GM21360 (cell line): ENCODE measurements around the gene SLC2A5.

Experiments used
- ATAC-seq: cut with Tn5 transposase; IDR thresholded peaks from one replicate; pipeline ENCODE4 v1.9.1; 2021; ENCODE audit warnings: mild to moderate bottlenecking, moderate library complexity; ENCODE audit not compliant: unreplicated experiment

SLC2A5 gene

DNA sequence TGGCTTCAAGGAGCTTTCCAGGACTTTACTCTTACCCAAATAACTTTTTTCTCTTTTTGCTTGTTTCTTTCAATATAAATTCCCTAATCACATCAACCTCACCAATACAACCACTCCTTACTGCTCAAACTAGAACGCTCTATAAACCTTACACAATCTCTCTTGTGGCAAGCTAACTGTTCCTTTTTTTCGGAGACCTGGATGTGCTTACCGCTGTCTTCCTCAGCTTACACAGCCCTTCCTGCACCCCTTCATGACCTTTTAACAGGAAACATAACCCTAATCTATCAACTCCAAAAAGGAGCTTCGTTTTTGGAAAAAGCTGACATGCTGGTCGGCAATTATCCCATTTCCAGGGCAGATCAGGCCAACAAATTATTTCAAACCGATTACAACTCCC is 24.1 kb upstream of the SLC2A5 start:
- ATAC-seq, result no peak

DNA sequence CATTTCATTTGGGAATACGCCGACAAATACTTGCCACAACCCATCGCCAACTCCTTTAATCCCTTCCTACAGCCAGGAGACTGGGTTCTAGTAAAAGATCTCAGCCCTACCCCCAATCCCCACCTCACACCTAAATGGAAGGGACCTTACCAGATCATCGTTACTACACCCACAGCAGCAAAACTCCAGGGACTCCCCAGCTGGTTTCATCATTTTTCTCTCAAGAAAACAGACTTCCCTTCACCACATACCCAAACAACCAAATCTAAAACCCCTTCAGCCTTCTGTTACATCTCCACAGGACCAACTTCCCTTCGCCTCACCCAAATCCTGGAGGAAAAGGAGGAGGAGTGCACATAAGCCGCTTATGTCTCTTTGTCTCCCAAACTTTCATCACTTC is 23.7 kb upstream of the SLC2A5 start:
- no peak for ATAC-seq

GRCh38 chr1:9088807-9089206 is 19.4 kb upstream of the SLC2A5 start:
- ATAC-seq, result no peak

- no peak for ATAC-seq
Observed at GRCh38 chr1:9087411-9088125, 18.1 kb upstream of the SLC2A5 start.

- no peak for ATAC-seq
Observed at GRCh38 chr1:9086796-9087195, 17.4 kb upstream of the SLC2A5 start.

- ATAC-seq, result no peak
Observed at GRCh38 chr1:9086045-9086444, 16.6 kb upstream of the SLC2A5 start.

DNA sequence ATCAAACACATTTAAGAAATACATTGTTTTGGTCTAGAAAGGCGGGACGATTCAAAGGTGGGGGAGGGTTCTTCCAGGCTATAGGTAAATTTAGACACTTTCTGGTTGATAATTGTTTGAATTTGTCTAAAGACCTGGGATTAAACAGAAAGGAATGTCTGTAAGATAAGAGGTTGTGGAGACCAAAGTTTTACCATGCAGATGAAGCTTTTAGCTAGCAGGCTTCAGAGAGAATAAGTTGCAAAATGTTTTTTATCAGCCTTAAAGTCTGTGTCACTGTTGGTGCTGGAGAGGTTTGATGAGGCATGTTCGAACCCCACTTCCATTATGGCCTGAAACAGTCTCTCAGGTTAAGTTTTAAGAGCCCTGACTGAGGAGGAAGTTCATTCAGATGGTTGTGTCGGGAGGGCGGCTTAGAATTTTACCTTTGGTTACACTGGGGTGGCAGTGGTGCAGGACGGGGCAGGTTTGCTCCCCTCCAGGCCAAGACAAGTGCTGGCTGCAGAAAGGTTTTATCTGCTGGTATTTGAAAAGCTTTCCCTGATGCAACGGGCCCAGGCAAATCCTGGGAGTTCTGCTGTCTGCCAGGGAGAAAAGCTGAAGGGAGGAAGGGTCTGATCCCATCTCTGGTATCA is 16.0 kb upstream of the SLC2A5 start:
- no peak for ATAC-seq

DNA sequence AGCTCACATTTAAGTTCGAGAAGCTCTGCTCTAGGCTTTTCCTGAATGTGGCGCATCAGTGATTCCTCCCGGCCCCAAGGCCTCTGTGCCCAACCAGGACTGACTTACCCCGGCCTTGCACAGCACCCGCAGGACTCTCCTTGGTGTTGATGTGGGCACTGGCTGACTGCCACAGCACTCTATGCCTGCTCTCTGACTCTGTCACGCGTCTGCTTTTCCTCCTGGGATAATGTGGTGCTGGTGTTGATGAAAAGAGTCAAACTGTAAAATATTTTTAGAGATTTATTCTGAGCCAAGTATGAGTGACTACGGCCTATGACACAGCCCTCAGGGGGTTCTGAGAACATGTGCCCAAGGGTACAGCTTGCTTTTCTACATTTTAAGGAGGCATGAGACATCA is 15.5 kb upstream of the SLC2A5 start:
- ATAC-seq, result no peak

GRCh38 chr1:9081473-9081872 is 12.0 kb upstream of the SLC2A5 start:
- ATAC-seq, result no peak

- ATAC-seq, result no peak
Observed at GRCh38 chr1:9080705-9081291, 11.4 kb upstream of the SLC2A5 start.

- ATAC-seq, result no peak
Observed at GRCh38 chr1:9079988-9080704, 10.7 kb upstream of the SLC2A5 start.

DNA sequence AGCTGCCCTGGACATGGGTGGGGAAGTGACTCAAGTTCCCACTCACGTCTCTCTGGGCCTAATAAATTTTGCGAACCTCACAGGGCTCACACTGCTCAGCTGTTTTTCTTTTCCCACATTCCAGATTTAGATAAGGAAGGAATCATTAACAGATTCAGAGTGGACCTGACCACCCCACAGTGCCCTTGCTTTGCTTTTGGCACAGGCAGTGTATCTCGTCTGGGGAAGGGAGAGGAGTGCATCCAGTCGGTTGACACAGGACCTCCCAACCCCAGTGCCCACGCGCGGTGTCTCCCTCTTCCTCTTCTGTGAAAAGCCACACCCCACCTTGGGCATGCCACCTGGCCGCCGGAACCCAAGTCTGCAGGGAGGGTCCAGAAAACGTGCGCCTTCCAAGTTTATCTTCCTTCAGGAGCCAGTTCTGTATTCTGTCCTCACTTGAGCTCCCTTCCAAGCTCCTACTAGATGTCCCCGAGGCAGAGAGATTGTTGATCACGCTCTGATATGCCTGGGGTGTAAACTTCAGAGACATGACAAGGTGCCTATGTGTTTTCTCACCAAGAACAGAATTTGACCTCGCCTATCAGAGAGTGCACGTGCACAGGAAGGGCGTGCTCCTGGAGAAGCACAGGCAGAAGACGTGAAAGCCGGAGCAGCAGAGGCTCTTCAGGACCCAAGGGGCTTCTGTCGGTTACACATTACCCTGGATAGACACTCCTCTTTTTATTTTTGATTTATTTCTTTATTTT is 9.5 kb upstream of the SLC2A5 start:
- ATAC-seq, result no peak

- no peak for ATAC-seq
Observed at GRCh38 chr1:9078015-9078751, 8.7 kb upstream of the SLC2A5 start.

DNA sequence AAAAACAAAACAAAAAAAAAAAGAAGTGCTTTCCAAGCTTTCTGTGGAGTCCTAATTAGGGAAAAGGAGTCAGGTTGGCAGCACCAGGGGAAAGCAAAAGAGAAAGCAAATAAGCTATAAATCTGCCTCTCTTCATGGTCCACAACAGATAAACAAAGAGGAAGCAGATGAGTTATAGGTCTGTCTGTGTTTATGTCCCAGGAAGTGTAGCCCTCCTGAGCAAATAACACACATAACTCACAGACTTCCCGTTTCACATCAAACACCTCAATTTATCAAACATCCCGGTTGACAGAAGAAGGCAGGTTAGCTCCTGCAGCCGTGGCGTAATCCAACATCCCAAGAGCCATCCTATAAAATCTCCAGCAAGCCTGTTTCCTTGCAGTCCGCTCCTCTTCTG is 5.6 kb upstream of the SLC2A5 start:
- no peak for ATAC-seq

- no peak for ATAC-seq
Observed at GRCh38 chr1:9073143-9073542, 3.7 kb upstream of the SLC2A5 start.

DNA sequence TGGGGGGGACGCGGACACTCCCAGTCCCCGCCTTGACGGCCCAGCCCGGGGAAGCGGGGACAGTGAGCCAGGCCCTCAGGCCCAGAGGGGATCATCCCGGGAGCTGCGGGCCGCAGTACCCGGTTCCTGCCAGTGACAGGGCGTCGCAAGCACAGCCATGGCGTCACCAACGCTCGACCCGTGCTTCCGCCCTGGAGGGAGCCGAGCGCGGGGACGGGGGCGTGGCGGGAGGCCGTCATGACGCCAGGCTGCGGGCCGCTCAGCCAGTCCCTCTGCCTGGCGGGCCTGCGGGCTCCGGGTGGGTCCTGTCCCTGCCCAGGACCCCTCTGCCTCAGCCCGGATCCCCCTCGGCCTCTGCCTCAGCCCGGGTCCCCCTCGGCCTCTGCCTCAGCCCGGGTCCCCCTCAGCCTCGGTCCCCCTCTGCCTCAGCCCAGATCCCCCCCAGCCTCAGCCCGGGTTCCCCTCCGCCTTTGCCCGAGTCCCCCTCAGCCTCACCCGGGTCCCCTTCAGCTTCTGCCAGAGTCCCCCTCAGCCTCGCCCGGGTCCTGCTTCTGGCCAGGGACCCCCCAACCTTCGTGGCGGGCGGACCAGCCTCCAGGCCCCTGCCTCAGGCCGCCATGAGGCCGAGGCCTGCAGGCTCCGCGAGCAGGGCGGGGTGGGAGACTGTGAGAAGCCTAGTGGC is 2.3 kb upstream of the SLC2A5 start:
- no peak for ATAC-seq

GRCh38 chr1:9070486-9070885 is 1.1 kb upstream of the SLC2A5 start:
- no peak for ATAC-seq

DNA sequence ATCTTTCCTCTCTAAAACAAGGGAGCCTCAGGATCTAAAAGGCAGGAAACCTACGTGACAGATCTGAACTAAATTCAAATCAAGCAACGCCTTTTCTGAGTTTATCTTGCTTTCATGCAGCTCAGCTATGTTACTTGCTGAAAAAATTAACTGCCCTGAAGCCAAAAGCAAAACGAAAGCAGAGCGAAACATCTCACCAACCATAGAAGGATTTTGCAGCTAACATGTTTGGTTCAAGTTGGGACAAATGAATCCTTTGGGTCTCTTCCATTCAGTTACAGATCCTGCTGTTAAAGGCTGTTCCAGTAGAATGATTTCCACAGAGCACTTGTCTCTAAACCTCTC is 482 bp downstream of the SLC2A5 start:
- no peak for ATAC-seq

DNA sequence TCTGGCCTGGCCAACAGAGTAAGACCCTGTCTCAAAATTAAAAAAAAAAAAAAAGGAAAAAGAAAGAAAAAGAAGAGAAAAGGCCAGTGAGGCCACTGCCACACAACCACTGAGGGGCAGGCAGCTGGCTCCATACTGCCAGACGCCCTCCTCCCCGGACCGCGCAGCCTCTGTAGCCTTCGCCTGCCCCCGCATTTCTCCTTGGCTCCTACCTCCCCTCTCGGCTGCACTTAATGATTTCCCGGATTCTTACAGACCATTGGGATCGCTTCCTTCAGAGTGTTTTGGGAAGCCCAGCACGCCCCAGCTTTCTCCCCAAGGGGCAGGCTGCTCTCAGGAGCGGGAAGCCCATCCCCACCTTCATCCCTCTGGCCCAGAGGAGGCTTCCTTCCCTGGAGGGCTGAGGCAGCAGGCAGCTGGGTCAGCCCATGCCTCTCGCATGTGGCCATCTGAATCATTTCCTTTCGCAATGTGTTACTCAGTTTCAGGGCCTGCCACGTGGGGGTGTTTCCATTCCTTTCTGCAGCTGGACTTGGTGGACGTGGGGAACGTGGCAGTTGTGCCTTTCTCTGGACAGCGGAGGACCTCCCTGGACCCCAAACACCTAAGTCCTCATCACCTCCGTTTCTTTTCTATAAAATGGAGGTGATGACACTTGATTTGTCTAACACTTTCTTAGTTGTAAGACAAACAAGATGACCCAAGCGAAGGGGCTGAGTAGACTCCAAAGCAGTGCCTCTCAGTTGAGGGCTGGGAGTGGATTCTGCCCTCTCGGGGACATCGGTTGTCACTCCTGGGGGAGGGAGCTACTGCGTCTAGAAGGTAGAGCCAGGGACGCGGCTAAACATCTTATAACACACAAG is 2.3 kb downstream of the SLC2A5 start:
- ATAC-seq, result no peak
